ENCODE data around the gene TRAPPC6A. TPM values are rescaled to one million over a fixed set of nuclear protein-coding genes. Genes with fewer than 3 reads are reported as not detected.

The TRAPPC6A gene
- total and polyA plus RNA-seq, 5 donors from 2014 or later, result 54.7 to 182 (median 164) TPM

DNA sequence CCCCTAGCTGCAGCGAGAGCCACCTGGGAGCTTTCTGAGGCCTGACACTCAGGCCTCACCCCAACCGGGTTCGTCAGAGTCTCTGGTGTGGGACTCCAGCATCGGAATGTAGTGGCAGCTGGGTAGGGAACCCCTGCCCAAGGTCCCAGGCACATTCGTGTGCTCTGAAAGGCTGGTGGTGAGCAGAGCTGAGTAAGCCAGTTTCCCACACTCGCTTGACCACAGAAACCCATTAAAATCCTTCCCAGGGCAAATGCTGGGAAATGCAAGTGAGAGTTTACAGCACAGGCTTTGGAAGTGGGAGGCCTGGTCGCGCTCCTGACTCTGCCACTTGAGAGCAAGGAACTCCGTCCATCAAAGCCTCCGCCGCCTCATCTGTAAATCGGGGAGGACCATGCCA, 4.2 kb downstream of the TRAPPC6A start:
- Mint-ChIP-seq H3K4me3 (peak overlapping the region in 1 of 4 donors; percentile 18), H3K36me3 (no peaks in the 10 kb centered on the region), H3K9me3 (no peaks in the 10 kb centered on the region), H3K4me1 (peaks cover 5 to 69% (median 25%) of the 10 kb centered on the region in 4 donors), H3K27me3 (no peaks in the 10 kb centered on the region), H3K27ac (no peak overlapping the region)
- Histone ChIP-seq H3K27me3 (ENCODE audit: control insufficient read depth, insufficient read depth, low read length) (no peaks in the 10 kb centered on the region), H3K4me3 (ENCODE audit: low read depth, low read length) (no peak overlapping the region), H3K27ac (ENCODE audit: insufficient read depth, low read length, poor library complexity, severe bottlenecking) (no peak overlapping the region), H3K36me3 (ENCODE audit: control insufficient read depth, insufficient read depth, low read length) (no peaks in the 10 kb centered on the region), H3K9me3 (ENCODE audit: control insufficient read depth in 2 of 2, low read length in 2 of 2) (no peaks in the 10 kb centered on the region), H3K4me1 (ENCODE audit: control insufficient read depth, insufficient read depth, low read length, poor library complexity, severe bottlenecking) (peaks cover 48% of the 10 kb centered on the region)
- ATAC-seq (ENCODE audit: low read depth in 2 of 2), result no peak
- DNase-seq, result no peak

DNA sequence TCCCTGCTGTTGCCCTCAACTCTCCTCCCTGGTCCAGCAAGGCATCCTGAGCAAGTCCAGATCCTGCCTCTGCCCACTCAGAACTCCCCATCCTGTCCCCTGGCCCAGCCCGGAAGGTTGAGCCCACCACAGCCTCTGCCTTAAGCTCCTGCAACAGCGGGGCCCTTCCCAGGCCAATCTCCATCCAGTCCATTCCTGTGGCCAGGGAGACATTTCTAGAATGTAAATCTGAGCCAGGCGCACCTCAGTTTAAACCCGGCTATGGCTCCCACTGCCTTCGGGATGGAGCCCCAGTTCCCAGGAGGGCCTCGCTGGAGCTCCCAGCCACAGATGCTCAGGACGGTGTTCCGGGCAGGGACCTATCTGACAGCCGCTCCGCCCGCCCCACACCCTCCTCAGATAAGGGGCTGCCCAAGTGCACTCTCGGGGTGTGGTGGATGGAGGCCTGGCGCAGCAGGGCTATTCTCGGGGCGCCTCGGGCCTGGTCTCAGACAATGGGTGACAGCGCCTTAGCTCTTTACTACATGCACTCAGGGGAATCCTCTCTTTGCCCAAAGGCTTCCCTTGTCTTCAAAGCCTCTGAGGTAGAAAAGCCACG, 5.3 kb downstream of the TRAPPC6A start:
- H3K36me3 ChIP-seq (ENCODE audit: control insufficient read depth, insufficient read depth, low read length), result no peaks in the 10 kb centered on the region
- Mint-ChIP-seq H3K27ac (peak overlapping the region; percentile 86 to 98 (median 87)), H3K9me3 (no peaks in the 10 kb centered on the region), H3K36me3 (no peaks in the 10 kb centered on the region), H3K4me1 (peaks cover 5 to 62% (median 21%) of the 10 kb centered on the region in 4 donors), H3K4me3 (peak overlapping the region in 3 of 4 donors; percentile 62 to 76 (median 70)), H3K27me3 (no peaks in the 10 kb centered on the region)
- DNase-seq (no peak), ATAC-seq (ENCODE audit: low read depth in 2 of 2) (no peak)
- no peaks in the 10 kb centered on the region for H3K27me3 ChIP-seq (ENCODE audit: control insufficient read depth, insufficient read depth, low read length)
- no peak overlapping the region for H3K4me3 ChIP-seq (ENCODE audit: low read depth, low read length)
- peaks cover 46% of the 10 kb centered on the region for H3K4me1 ChIP-seq (ENCODE audit: control insufficient read depth, insufficient read depth, low read length, poor library complexity, severe bottlenecking)
- peak overlapping the region; percentile 61 for H3K27ac ChIP-seq (ENCODE audit: insufficient read depth, low read length, poor library complexity, severe bottlenecking)
- H3K9me3 ChIP-seq (ENCODE audit: control insufficient read depth in 2 of 2, low read length in 2 of 2), result no peaks in the 10 kb centered on the region

DNA sequence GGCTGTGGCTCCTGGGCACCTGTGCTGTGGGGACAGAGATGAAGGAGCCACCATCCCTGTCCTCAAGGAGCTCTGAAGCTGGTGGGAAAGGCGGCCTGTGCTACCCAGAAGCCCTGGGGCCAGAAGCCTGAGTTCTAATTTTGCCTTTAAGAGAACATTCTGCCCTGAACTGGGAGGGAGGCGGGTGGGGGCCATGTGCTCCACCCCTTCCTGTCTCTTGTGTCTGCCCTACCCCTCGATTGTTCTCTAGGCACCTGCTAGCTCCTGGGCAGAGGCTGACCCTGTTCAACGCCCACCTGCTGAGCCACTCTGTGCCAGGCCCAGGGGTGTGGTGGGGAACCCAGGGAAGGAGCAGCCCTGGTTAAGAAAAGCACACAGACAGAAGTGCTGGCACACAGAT, 5.9 kb downstream of the TRAPPC6A start:
- H3K9me3 Mint-ChIP-seq, result no peaks in the 10 kb centered on the region
- peak overlapping the region; percentile 86 to 98 (median 87) for H3K27ac Mint-ChIP-seq
- ATAC-seq (ENCODE audit: low read depth in 2 of 2), result peak; percentile 61 to 64
- H3K36me3 Mint-ChIP-seq, result no peaks in the 10 kb centered on the region
- no peaks in the 10 kb centered on the region for H3K36me3 ChIP-seq (ENCODE audit: control insufficient read depth, insufficient read depth, low read length)
- no peak overlapping the region for H3K4me3 ChIP-seq (ENCODE audit: low read depth, low read length)
- peak overlapping the region; percentile 61 for H3K27ac ChIP-seq (ENCODE audit: insufficient read depth, low read length, poor library complexity, severe bottlenecking)
- H3K4me1 ChIP-seq (ENCODE audit: control insufficient read depth, insufficient read depth, low read length, poor library complexity, severe bottlenecking), result peaks cover 41% of the 10 kb centered on the region
- no peaks in the 10 kb centered on the region for H3K27me3 ChIP-seq (ENCODE audit: control insufficient read depth, insufficient read depth, low read length)
- H3K27me3 Mint-ChIP-seq, result no peaks in the 10 kb centered on the region
- H3K4me1 Mint-ChIP-seq, result peaks cover 5 to 57% (median 17%) of the 10 kb centered on the region in 4 donors
- peak in 2 of 3 donors; percentile 19 to 83 for DNase-seq
- no peaks in the 10 kb centered on the region for H3K9me3 ChIP-seq (ENCODE audit: control insufficient read depth in 2 of 2, low read length in 2 of 2)
- peak overlapping the region; percentile 62 to 76 (median 72) for H3K4me3 Mint-ChIP-seq

DNA sequence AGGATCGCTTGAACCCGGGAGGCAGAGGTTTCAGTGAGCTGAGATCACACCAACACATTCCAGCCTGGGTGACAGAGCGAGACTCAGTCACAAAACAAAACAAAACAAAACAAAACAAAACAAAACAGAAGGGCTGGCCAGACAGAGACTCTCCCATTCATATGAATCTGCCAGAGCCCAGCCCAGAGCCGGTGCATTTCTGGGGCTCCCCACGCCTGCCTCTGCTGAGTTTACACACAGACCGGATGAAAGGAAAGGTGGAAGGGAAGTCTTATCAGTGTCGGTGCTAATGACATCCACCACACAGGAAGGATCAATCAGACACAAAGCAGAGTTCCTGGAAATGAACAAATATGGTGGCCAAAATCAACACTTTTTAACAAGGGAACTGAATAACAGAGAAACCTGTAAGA, 6.8 kb downstream of the TRAPPC6A start:
- Histone ChIP-seq H3K4me1 (ENCODE audit: control insufficient read depth, insufficient read depth, low read length, poor library complexity, severe bottlenecking) (peaks cover 37% of the 10 kb centered on the region), H3K4me3 (ENCODE audit: low read depth, low read length) (peak overlapping the region; percentile 77), H3K27ac (ENCODE audit: insufficient read depth, low read length, poor library complexity, severe bottlenecking) (peak overlapping the region; percentile 61), H3K9me3 (ENCODE audit: control insufficient read depth in 2 of 2, low read length in 2 of 2) (no peaks in the 10 kb centered on the region), H3K36me3 (ENCODE audit: control insufficient read depth, insufficient read depth, low read length) (no peaks in the 10 kb centered on the region), H3K27me3 (ENCODE audit: control insufficient read depth, insufficient read depth, low read length) (no peaks in the 10 kb centered on the region)
- Mint-ChIP-seq H3K9me3 (no peaks in the 10 kb centered on the region), H3K4me1 (peaks cover 5 to 58% (median 17%) of the 10 kb centered on the region in 4 donors), H3K27me3 (no peaks in the 10 kb centered on the region), H3K4me3 (peak overlapping the region; percentile 76 to 91 (median 80)), H3K27ac (peak overlapping the region; percentile 86 to 98 (median 90)), H3K36me3 (no peaks in the 10 kb centered on the region)
- DNase-seq (peak in 2 of 3 donors; percentile 28 to 88), ATAC-seq (ENCODE audit: low read depth in 2 of 2) (peak; percentile 82 to 86)

GRCh38 chr19:45170146-45171106, 7.6 kb downstream of the TRAPPC6A start:
- H3K36me3 Mint-ChIP-seq, result no peaks in the 10 kb centered on the region
- H3K4me1 Mint-ChIP-seq, result peaks cover 5 to 58% (median 16%) of the 10 kb centered on the region in 4 donors
- no peak for DNase-seq
- no peaks in the 10 kb centered on the region for H3K36me3 ChIP-seq (ENCODE audit: control insufficient read depth, insufficient read depth, low read length)
- H3K9me3 Mint-ChIP-seq, result no peaks in the 10 kb centered on the region
- H3K27ac ChIP-seq (ENCODE audit: insufficient read depth, low read length, poor library complexity, severe bottlenecking), result no peak overlapping the region
- peak overlapping the region; percentile 76 to 90 (median 86) for H3K27ac Mint-ChIP-seq
- H3K4me3 Mint-ChIP-seq, result peak overlapping the region; percentile 76 to 91 (median 80)
- no peaks in the 10 kb centered on the region for H3K27me3 Mint-ChIP-seq
- no peak for ATAC-seq (ENCODE audit: low read depth in 2 of 2)
- H3K4me1 ChIP-seq (ENCODE audit: control insufficient read depth, insufficient read depth, low read length, poor library complexity, severe bottlenecking), result peaks cover 37% of the 10 kb centered on the region
- no peaks in the 10 kb centered on the region for H3K9me3 ChIP-seq (ENCODE audit: control insufficient read depth in 2 of 2, low read length in 2 of 2)
- H3K4me3 ChIP-seq (ENCODE audit: low read depth, low read length), result no peak overlapping the region
- H3K27me3 ChIP-seq (ENCODE audit: control insufficient read depth, insufficient read depth, low read length), result no peaks in the 10 kb centered on the region

GRCh38 chr19:45169602-45170001, 8.4 kb downstream of the TRAPPC6A start:
- no peak overlapping the region for H3K27ac ChIP-seq (ENCODE audit: insufficient read depth, low read length, poor library complexity, severe bottlenecking)
- Mint-ChIP-seq H3K9me3 (no peaks in the 10 kb centered on the region), H3K27ac (peak overlapping the region in 2 of 3 donors; percentile 76 to 80), H3K4me1 (peaks cover 5 to 60% (median 16%) of the 10 kb centered on the region in 4 donors), H3K4me3 (peak overlapping the region in 2 of 4 donors; percentile 63 to 78), H3K27me3 (no peaks in the 10 kb centered on the region), H3K36me3 (no peaks in the 10 kb centered on the region)
- no peak overlapping the region for H3K4me3 ChIP-seq (ENCODE audit: low read depth, low read length)
- ATAC-seq (ENCODE audit: low read depth in 2 of 2), result no peak
- no peaks in the 10 kb centered on the region for H3K36me3 ChIP-seq (ENCODE audit: control insufficient read depth, insufficient read depth, low read length)
- H3K9me3 ChIP-seq (ENCODE audit: control insufficient read depth in 2 of 2, low read length in 2 of 2), result no peaks in the 10 kb centered on the region
- DNase-seq, result no peak
- H3K27me3 ChIP-seq (ENCODE audit: control insufficient read depth, insufficient read depth, low read length), result no peaks in the 10 kb centered on the region
- H3K4me1 ChIP-seq (ENCODE audit: control insufficient read depth, insufficient read depth, low read length, poor library complexity, severe bottlenecking), result peaks cover 44% of the 10 kb centered on the region

DNA sequence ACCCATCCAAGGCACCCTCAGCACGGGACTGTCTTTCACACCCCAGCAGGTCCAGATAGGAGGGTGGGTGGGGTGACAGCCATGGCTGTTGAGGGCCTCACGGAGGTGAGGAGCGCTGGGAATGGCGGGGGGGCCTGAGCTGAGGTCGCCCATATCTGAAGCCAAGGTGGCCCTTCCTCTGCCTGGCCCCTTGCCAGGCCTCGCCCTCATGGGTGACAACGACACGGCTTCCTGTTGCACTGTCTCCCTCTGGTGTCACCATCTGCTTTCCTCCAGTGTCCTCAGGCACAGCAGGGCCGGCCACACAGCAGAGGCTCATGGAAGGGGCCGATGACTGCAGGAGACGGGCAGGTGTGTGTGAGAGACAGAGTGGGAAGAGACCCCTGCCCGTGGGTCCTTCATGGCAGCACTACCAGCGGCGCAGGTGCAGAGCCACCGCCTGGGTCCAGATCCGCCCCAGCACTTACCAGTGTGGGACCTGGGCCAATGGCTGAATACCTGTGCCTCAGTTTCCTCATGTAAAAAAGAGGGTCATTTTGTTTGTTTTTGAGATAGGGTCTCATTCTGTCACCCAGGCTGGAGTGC, 9.2 kb downstream of the TRAPPC6A start:
- no peak for DNase-seq
- H3K36me3 Mint-ChIP-seq, result no peaks in the 10 kb centered on the region
- no peak overlapping the region for H3K4me3 Mint-ChIP-seq
- Histone ChIP-seq H3K4me3 (ENCODE audit: low read depth, low read length) (no peak overlapping the region), H3K36me3 (ENCODE audit: control insufficient read depth, insufficient read depth, low read length) (no peaks in the 10 kb centered on the region), H3K4me1 (ENCODE audit: control insufficient read depth, insufficient read depth, low read length, poor library complexity, severe bottlenecking) (peaks cover 52% of the 10 kb centered on the region), H3K27ac (ENCODE audit: insufficient read depth, low read length, poor library complexity, severe bottlenecking) (no peak overlapping the region), H3K9me3 (ENCODE audit: control insufficient read depth in 2 of 2, low read length in 2 of 2) (no peaks in the 10 kb centered on the region), H3K27me3 (ENCODE audit: control insufficient read depth, insufficient read depth, low read length) (no peaks in the 10 kb centered on the region)
- peak overlapping the region in 2 of 3 donors; percentile 20 to 71 for H3K27ac Mint-ChIP-seq
- no peaks in the 10 kb centered on the region for H3K9me3 Mint-ChIP-seq
- H3K27me3 Mint-ChIP-seq, result no peaks in the 10 kb centered on the region
- no peak for ATAC-seq (ENCODE audit: low read depth in 2 of 2)
- H3K4me1 Mint-ChIP-seq, result peaks cover 5 to 63% (median 19%) of the 10 kb centered on the region in 4 donors

All from CD4-positive, CD25-positive, alpha-beta regulatory T cell (primary cell).